CD4-positive, alpha-beta T cell treated with Interleukin-6 at 100 ng/mL for 8 hours (primary cell): ENCODE results near the gene PAWR.
"Not testable (repeated sequence)": the region's sequence is repeated elsewhere in the genome, so short reads cannot be mapped to it uniquely, and the experiment has no call there.

ENCODE experiments used
- DNase-seq: peaks from one replicate; pipeline ENCODE4 v3.0.0-alpha.2; 2020; ENCODE audit warnings: mixed read lengths, low spot score

Gene PAWR

DNA sequence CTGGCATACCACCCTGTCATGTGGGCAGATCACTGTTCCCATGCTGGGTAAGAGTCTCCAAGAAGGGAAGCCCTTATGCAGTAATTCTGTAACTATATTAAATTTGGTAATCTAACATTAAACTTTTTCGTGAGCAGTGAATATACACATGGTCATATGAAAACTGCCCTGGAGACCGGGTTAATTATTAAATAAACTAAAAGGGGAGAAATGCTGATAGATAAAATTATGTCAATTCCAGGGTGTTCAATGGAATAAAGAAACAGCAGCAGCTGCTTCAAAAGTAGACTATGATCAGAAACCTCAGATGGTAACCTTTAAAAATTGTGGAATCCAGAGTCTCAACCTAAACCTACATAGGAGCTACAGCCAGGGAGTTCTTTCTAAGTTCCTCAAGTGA is 100.0 kb downstream of the PAWR start:
- no peak for DNase-seq

GRCh38 chr12:79587368-79587767 is 103.4 kb downstream of the PAWR start:
- DNase-seq, result no peak

DNA sequence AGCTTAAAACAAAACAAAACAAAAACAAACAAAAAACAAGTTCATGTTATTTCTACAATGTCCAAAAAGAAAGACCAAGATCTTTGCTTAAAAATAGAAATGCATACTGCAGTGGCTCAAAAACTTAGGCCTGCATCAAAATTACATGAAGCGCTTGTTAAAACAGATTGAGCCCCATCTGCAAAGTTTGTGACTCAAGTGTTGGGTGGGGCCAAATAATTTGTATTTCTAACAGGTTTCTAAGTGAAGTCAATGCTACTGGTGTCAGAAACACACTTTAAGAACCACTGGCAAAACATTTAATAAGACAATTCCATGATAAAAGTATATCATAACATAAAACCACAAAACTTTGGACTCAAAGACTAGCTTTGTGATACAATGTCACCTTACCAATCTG is 105.6 kb downstream of the PAWR start:
- DNase-seq, result no peak

DNA sequence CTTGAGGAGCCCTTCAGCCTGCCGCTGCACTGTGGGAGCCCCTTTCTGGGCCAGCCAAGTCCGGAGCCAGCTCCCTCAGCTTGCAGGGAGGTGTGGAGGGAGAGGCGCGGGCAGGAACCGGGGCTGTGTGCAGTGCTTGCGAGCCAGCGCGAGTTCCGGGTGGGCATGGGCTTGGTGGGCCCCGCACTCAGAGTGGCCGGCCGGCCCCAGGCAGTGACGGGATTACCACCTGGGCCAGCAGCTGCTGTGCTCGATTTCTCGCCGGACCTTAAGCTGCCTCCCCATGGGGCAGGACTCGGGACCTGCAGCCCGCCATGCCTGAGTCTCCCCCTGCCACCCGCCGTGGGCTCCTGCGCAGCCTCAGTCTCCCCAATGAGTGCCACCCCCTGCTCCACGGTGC is 116.9 kb downstream of the PAWR start:
- DNase-seq, result no peak

DNA sequence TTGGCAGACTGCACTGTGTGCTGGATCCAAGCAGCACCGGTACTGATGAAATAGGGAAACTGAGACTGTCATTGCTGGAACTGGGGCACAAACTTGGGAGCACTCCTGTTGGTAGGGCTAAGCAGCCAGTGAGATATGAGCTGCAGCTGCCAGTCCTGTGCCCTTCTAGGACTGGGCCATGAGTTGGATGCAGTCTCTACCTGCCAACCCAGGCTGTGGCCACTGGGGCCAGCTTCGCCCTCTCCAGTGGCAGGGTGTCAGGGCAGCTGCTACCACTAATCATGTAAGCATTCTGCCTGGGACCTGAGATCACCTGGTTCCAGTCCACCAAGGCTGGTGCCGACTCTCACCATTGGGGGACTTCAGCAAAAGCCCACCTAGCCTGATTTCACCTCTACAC is 121.1 kb downstream of the PAWR start:
- DNase-seq, result no peak

- no peak for DNase-seq
These were observed 123.6 kb downstream of the PAWR start for GRCh38 chr12:79567175-79567563.

DNA sequence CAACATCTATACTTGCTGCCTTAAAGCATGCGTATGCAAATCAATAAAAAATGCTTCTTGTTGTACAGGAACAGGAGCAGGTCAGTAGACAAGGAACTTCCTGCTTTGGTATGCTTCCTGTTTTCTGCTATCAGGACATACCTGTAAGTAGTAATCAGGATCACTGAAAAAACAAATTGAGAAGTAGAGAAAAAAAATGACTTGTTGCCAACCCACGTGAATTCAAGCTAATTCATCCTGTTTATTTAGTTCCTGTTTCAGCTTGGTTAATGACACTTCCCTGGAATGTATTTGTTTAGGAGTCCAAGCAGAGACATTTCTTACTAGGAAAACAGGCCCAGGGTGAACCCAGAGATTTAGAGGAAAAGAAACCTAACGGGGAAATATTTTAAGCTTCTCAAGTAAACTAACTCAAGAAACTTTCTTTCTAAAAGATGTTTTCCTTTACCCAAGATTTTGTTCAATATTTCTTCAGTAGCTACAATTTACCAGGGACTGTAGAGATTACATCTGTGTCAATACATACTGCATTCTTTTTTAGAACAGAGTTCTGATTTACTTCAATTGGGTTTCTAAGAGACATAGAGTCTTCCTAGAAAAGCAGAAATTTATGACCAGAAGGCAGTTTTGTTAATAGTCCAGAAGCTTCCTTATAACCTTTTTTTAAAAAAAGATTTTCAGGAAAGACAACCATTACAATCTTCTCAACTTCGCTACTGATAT is 124.2 kb downstream of the PAWR start:
- no peak for DNase-seq

DNA sequence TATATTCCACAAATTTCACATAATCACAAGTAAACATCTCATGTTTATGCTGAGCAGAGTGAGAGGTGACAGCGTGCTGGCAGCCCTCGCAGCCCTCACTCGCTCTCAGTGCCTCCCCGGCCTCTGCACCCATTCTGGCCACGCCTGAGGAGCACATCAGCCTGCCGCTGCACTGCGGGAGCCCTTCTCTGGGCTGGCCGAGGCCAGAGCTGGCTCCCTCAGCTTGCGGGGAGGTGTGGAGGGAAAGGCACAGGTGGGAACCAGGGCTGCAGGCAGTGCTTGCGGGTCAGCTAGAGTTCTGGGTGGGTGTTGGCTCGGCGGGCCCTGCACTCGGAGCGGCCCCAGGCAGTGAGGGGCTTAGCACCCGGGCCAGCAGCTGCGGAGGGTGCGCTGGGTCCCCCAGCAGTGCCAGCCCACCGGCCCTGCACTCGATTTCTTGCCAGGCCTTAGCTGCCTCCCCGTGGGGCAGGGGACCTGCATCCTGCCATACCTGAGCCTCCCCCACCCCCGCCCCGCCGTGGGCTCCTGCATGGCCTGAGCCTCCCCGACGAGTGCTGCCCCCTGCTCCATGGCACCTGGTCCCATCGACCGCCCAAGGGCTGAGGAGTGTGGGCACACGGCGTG is 125.9 kb downstream of the PAWR start:
- DNase-seq, result not testable (repeated sequence)

GRCh38 chr12:79563021-79563740 is 127.6 kb downstream of the PAWR start:
- no peak for DNase-seq

DNA sequence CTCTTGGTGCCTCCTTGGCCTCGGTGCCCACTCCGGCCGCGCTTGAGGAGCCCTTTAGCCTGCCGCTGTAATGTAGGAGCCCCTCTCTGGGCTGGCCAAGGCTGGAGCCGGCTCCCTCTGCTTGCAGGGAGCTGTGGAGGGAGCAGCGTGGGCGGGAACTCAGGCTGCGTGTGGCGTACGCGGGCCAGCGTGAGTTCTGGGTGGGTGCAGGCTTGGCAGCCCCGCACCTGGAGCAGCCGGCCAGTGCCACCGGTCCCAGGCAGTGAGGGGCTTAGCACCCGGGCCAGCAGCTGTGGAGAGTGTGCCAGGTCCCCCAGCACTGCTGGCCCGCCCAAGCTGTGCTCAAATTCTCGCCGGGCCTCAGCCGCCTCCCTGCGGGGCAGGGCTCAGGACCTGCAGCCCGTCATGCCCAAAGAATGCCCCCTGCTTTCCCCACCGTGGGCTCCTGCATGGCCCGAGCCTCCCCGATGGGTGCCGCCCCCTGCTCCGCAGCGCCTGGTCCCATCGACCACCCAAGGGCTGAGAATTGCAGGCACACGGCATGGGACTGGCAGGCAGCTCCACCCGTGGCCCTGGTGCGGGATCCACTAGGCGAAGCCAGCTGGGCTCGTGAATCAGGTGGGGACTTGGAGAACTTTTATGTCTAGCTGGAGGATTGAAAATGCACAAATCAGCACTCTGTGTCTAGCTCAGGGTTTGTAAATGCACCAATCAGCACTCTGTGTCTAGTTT is 129.2 kb downstream of the PAWR start:
- no peak for DNase-seq

GRCh38 chr12:79560225-79560889 is 130.4 kb downstream of the PAWR start:
- DNase-seq, result no peak

DNA sequence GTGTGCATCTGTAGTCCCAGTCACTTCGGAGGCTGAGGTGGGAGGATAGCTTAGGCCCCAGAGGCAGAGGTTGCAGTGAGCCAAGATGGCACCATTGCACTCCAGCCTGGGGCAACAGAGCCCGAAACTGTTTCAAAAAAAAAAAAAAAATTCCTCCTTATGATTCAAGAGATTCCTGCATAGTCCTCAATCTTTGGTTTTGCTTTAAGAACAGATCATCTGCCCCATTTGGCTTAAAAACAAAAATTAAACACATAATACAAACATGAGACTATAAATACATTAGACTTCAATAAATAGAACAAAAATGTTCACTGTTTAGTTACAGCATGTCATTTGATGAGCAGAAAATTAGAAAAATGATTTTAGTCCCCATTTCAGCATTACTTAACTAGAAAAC is 131.2 kb downstream of the PAWR start:
- DNase-seq, result no peak

DNA sequence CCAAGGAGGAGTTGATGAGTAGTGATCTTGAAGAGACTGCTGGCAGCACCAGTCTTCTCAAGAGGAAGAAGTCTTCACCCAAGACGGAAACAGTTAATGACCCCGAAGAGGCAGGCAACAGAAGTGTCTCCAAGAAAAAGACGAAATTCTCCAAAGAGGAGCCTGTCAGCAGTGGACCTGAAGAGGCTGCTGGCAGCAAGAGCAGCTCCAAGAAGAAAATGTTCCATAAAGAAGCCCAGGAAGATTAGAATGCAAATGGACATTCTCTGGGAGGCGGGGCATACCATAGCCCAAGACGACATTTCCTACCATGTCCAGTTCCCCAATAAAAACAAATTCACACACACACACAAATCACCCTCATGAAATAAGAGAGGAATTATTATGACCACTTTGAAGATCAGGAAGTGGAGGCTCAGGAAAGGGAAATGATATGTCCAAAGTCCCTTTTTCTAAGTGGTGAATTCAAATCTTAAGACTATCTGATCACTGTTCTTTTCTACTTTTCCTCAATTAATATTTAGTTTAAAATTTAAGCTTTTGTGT is 131.8 kb downstream of the PAWR start:
- DNase-seq, result no peak

DNA sequence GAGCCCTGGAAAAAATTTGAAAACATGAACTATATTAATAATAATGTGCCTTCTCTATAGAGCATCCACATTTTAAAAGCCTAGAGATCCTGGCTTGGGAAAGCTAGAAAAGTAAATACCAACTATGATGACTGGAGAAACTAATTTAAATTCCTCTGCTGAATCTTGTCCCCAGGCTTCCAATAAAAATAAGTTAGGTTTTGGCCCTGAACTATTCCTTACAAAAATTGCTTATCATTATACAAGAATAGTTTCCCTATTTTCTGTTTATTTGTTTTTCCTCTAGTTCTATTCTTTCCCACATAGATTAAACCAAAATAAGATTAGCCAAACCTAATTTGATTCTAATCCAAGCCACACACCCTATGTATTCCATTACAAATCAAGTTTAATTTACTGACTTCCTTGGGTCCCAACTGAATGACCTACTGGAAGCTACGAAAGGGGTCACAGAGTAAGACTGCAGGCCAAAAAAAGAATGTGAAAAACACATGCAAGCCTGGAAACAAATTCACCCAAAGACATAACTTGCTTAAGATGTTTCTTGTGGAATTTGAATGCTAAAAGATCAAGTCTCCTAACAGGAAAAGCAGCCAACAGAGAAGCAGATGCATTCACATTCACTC is 133.0 kb downstream of the PAWR start:
- no peak for DNase-seq

- no peak for DNase-seq
These were observed 135.5 kb downstream of the PAWR start for GRCh38 chr12:79555028-79555925.

DNA sequence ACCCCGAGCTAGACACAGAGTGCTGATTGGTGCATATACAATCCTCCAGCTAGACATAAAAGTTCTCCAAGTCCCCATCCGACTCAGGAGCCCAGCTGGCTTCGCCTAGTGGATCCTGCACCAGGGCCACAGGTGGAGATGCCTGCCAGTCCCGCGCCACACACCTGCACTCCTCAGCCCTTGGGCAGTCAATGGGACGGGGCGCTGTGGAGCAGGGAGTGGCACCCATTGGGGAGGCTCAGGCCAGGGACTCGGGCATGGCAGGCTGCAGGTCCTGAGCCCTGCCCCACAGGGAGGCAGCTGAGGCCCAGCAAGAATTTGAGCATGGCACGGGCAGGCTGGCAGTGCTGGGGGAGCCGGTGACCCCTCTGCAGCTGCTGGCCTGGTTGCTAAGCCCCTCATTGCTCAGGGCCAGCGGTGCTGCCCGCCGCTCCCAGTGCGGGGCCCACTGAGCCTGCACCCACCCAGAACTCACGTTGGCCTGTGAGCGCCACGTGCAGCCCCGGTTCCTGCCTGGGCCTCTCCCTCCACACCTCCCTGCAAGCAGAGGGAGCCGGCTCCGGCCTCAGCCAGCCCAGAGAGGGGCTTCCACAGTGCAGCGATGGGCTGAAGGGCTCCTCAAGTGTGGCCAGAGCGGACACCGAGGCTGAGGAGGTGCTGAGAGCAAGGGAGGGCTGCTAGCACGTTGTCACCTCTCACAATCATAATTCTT is 136.7 kb downstream of the PAWR start:
- DNase-seq, result no peak

GRCh38 chr12:79552192-79552591 is 138.6 kb downstream of the PAWR start:
- no peak for DNase-seq

GRCh38 chr12:79549531-79550271 is 141.1 kb downstream of the PAWR start:
- DNase-seq, result no peak

DNA sequence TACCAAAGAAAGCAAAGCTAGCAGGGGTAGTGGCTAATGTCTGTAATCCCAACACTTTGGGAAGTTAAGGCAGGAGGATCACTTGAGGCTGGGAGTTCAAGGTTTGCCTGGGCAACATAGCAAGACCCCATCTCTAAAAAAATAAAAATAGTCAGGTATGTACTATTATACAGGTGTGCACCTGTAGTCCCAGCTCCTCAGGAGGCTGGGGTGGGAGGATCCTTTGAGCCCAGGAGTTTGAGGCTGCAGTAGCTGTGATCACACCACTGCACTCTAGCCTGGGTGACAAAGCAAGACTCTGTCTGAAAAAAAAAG is 142.2 kb downstream of the PAWR start:
- no peak for DNase-seq
